CD4-positive, CD25-positive, alpha-beta regulatory T cell (primary cell): ENCODE data around the gene RNF2. TPM values are rescaled to one million over a fixed set of nuclear protein-coding genes. Genes with fewer than 3 reads are reported as not detected.

ENCODE experiments used
- polyA plus RNA-seq, 4 donors: library from polyadenylated mRNA; unstranded; fragments of 300-500 nt; fragmentation: Illumina TruSeq; gene quantifications; one replicate each; pipeline ENCODE4 v1.2.3, GENCODE V29; 2021
- total RNA-seq: library from RNA; stranded (reverse); gene quantifications from one replicate; pipeline ENCODE4 v1.2.3, GENCODE V29; 2022

RNF2 gene
- total and polyA plus RNA-seq, 5 donors from 2014 or later: 16.4 to 33.3 (median 25.4) TPM

Other genes starting within 250 kb of the RNF2 start
- 141 TPM for gene NIBAN1, start 71.0 kb upstream of the RNF2 start, total RNA-seq
- gene NIBAN1, start 71.0 kb upstream of the RNF2 start, polyA plus RNA-seq: 10 to 100 TPM; 37.3 to 70.7 (median 48.5) TPM
- 12.3 TPM for gene TRMT1L, start 111.4 kb downstream of the RNF2 start, total RNA-seq
- gene TRMT1L, start 111.4 kb downstream of the RNF2 start, polyA plus RNA-seq: 10 to 100 TPM; 19.1 to 23.7 (median 21.9) TPM
- 8.1 TPM for gene SWT1, start 111.6 kb downstream of the RNF2 start, total RNA-seq
- 1 to 10 TPM; 6.0 to 9.8 (median 7.5) TPM for gene SWT1, start 111.6 kb downstream of the RNF2 start, polyA plus RNA-seq